K562 treated with DMSO at 1 percent for 24 hours (cell line): Measurements from ENCODE around the gene SPESP1. TPM values are rescaled to one million over a fixed set of nuclear protein-coding genes. Genes with fewer than 3 reads are reported as not detected.

ENCODE experiments used
- total RNA-seq: library from RNA; unstranded; fragments of 300-600 nt; gene quantifications from 2 replicates; pipeline ENCODE4 v1.2.3, GENCODE V29; 2022; ENCODE audit warnings: low read depth; ENCODE audit not compliant: insufficient read depth

The SPESP1 gene
- not detected in 2 replicates for total RNA-seq

DNA sequence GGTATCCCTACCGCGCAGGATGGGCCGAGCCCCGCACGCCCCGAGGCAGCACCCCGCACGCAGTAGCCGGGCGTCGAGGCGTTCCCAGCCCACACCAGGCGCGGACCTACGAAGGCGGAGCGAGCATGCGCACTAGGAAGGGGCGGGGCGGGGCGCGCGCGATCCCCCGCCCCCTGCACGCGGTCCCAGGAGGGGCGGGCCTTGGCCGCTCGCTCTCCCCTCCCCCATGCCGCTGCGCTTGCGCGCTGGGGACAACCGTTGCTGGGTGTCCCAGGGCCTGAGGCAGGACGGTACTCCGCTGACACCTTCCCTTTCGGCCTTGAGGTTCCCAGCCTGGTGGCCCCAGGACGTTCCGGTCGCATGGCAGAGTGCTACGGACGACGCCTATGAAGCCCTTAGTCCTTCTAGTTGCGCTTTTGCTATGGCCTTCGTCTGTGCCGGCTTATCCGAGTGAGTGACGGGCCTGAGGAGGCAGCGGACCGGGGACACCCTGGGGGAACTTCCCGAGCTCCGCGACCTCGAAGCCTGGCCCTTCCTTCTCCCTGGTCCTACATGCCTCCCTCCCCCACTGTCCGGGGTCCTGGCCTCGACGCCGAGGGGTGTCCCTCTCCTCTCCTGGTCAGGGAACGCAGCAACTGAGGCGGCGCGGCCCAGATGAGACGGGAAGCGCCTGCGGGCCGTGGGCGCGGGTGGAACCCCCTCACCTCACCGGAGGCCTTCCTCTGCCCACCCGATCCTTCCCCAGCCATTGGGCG, at the start of gene SPESP1:
TSS of gene SPESP1 (plus strand) at position 258 of the 755 bp plus-strand sequence. CDS start at position 387, 129 bp downstream.

Other genes starting within 250 kb of the SPESP1 start
- 106 and 111 TPM in 2 replicates for gene ANP32A, start 109.6 kb upstream of the SPESP1 start, total RNA-seq
- not detected in 2 replicates for gene NOX5, start 84.2 kb downstream of the SPESP1 start, total RNA-seq
- gene GLCE, start 230.1 kb downstream of the SPESP1 start, total RNA-seq = 13.9 and 14.6 TPM in 2 replicates